Fibroblast of peridontal ligament (primary cell): ENCODE data around the gene VHLL.
"Not testable (repeated sequence)": the region's sequence is repeated elsewhere in the genome, so short reads cannot be mapped to it uniquely, and the experiment has no call there.

Experiments
- DNase-seq: peaks from one replicate; pipeline ENCODE4 v3.0.0-alpha.2; 2010; ENCODE audit errors: extremely low read depth

The VHLL gene

DNA sequence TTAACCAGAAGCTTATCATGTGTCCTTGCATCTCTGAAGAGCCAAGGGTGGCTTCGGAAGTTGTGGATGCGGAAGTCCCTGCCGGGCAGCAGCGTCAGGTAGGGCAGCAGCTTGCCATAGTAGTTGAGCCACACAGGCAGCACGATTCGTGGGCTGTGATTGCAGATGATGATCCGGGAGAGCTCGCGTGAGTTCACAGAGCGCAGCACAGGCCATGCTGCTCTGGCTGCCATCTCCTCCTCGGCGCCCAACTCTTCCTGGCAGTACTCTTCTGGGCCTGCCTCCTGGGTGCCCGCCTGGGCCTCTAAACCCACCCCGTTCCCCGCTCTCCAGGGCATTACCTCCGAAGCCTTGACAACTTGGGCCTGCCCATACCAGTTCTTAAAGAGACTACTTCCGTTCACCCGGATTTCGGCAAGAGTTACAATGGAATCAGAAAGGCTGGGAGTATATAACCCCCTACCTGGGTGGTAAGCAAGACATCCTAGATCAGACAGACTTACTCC lies at the start of gene VHLL:
VHLL (minus strand) TSS at position 456 of the 506 bp plus-strand sequence; CDS start at position 338, 118 bp downstream.
- no peak for DNase-seq

DNA sequence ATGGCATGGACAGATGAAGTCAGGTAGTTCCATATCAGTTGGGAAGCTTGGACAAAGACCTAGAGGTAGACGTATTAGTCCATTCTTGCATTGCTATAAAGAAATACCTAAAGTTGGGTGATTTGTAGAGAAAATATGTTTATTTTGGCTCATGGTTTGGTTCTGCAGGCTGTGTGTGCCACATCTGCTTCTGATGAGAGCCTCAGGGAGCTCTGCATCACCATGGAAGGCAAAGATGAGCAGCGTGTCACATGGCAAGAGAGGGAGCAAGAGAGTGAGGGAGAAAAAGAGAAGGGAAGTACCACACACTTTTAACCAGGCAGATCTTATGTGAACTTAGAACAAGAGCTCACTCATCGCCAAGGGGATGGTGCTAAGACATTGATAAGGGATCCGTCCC lies 48.2 kb upstream of the VHLL start:
- peak; percentile 92 for DNase-seq

DNA sequence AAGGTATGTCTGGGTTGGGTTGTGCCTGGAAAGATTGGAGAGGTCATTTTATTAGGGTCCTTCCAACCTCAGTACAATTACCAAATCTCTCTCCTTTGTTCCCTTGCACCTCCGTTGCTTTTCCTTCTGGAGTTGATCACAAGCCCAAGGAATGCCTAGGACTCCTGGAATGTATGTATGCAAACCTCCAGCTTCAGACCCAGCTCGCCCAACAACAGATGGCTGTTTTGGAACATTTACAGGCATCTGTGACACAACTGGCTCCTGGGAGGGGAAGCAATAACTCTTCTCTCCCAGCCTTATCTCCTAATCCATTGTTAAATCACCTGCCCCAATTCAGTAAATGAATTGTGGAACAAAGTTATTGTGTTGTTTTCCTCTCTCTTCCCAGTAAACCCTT lies 47.5 kb upstream of the VHLL start:
- peak; percentile 86 for DNase-seq

DNA sequence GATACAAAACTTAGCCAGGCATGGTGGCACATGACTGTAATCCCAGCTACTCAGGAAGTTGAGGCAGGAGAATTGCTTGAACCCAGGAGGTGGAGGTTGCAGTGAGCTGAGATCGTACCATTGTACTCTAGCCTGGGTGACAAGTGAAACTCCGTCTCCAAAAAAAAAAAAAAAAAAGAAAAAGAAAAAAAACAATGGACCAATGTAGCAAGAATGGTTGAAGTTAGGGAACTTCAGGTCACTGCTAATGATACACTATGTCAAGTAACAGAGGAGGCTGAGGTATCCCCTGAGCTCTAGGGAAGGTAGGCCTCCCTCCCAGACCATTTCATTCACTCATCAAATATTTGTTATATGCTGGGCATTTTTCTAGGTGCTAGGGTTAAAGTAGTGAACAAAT lies 46.9 kb upstream of the VHLL start:
- not testable (repeated sequence) for DNase-seq

DNA sequence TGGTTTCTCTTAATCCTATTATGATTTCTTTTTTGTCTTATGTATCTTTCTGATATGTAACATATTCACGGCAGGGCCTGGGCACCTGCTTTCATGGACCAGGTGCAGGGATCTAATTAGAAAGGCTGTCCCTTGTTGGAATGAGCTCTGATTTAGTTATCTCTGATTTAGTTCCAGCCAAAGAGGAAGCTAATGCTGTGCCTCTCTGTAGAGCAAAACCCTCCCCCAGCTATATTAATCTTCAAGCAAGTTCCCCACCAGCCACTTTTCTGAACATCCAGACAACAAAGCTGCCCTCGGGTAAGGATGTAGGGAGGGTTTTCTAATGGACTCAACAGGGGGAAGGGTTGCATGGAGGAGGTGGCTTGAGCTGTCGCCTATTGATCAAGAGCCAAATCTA lies 45.3 kb upstream of the VHLL start:
- DNase-seq = no peak

DNA sequence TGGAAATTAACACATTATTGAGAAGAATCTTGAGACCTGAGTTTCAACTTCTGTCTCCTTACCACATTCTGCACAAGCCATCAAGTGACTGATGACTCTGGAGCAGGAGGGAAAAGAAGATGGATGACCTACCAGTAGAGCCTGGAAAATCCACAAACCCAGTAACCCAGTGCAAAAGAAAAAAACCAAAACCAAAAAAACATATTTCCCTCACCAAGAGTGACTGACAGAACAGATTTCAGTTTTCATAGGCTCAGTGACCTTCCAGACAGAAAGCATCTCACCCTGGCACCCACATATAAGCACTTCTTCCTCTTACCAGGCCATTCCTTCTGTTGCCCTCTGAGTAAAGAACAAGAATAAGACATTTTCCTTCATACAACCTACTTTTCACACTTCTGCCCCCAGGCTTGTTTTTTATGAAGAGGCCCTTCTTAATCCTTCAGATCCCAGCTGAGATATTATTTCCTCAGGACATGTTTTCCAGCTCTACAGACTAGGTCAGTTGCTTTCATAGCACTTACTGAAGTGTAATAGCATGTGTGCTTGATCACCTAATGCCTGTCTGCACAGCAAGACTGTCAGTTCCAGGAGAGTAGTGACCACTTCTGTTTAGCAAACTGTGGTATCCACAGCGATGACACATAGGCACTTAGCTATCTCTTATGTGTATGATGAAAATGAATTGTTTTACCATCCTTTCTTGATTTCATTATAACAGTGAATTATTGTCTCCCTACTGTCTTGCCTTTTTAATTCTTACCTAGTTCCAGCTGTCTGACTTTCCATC lies 43.3 kb upstream of the VHLL start:
- DNase-seq = peak; percentile 40

DNA sequence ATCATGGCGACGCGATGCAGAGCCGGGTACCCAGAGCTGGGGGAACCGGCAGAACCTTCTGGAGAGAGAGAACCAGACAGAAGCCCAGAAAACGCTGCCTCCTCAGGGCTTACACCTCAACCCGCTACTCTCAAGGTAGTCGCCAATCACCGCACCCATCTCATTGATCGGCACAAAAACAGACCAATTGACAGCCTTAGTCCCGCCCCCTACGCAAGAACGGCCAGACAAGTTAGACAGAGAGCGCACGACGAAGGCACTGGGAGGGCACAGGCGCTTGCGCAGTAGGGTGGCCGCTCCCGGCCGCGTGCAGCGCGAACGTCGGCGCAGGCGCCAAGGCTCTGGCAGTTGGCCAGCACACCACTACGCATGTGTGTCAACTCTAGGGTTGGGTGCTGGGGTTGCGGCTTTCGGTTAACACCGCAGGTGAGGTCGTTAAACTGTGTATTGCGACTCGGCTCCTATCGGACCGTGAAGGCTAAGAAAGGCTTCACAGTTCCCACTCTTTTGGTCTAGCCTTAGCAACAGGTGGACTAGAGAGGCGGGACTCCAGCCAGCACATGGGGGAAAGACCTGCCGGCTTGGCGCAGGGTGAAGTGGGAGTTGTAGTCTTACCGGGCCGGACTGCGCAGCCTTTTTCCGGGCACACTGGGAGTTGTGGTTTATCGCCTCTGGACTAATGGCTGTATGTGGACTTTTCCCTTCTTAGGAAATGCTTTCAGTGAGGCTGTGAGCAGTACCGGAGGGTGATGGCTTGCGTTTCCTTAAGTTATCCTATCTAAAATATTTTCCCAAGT lies 39.3 kb upstream of the VHLL start, which contains the start of the genes CCT3 and TSACC:
CCT3 (minus strand) TSS at position 113 of the 797 bp plus-strand sequence; CDS start at position 5, 108 bp downstream.
TSACC (plus strand) TSS at position 347 of the 797 bp plus-strand sequence. CDS start 1,232 bp downstream, outside the sequence.
- peak; percentile 100 for DNase-seq

DNA sequence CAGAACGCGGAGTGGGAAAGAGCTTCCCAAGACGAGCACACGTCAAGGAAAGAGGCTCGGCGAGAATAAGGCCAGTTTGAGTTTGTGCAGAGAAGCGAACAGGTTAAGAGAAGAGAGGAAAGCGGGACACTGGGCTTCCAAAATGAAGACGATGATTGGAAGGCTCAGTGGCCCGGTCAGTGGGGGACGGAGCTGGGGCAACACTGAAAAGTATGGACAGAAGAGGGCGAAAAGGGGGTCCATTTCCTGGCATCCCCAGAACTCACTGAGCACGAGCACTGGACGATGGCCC lies 38.7 kb upstream of the VHLL start:
- no peak for DNase-seq

DNA sequence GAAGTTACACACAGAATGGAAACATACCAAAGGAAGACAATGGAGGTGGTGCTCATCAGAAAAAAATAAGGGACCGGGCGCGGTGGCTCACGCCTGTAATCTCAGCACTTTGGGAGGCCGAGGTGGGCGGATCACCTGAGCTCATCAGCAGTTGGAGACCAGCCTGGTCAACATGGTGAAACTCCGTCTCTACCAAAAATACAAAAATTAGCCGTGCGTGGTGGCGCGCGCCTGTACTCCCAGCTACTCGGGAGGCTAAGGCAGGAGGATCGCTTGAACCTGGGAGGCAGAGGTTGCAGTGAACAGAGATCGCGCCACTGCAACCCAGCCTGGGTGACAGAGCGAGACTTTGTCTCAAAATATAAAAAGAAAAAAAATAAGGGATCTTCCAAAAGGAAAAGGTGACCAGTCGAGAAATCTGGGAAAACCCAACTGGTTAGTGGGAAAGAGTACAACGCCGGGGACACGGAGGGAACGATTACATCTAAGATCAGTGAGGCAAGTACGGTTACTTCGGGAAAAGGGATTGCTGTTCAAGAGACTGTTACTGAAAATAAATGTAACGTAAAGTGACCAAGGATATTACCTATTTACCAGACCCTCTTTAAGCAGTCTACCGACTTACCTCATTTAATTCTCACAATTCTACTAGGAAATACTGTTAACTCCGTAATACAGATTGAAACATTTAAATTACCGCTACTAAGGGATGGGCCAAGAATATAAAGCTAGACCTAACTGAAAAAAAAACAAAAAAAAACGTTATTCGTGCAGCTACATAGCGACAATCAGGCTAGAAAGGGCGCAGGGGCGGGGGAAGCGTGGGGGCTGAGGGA lies 38.2 kb upstream of the VHLL start:
- peak; percentile 22 for DNase-seq

DNA sequence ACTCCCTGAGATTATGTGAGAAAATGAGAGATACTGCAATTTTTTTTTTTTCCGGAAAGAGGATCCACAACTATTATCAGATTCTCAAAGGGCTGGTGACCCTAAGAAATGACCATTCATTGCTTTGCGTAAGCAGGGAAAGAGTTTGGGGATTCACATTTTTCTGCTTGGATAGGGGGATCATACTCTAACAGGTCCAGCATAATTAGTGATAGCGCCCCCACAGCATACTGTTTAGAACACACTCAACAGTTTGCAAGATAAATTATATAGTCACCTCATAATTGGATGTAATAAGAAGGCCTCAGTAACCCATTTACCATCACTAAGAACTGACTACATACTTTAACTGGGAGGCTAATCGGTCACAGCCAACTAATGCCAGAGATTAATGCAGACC lies 37.1 kb upstream of the VHLL start:
- DNase-seq = no peak

DNA sequence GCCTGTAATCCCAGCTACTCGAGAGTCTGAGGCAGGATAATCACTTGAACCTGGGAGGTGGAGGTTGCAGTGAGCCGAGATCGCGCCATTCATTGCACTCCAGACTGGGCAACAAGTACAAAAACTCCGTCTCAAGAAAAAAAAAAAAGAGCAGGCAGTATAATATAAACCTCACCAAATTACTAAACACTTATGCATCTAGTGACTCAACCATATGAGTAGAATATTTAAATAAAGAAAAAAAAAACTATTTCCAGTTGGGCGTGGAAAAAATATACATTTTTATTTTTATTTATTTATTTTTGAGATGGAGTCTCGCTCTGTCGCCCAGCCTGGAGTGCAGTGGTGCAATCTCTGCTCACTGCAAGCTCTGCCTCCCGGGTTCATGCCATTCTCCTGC lies 24.1 kb upstream of the VHLL start:
- DNase-seq = peak; percentile 41

DNA sequence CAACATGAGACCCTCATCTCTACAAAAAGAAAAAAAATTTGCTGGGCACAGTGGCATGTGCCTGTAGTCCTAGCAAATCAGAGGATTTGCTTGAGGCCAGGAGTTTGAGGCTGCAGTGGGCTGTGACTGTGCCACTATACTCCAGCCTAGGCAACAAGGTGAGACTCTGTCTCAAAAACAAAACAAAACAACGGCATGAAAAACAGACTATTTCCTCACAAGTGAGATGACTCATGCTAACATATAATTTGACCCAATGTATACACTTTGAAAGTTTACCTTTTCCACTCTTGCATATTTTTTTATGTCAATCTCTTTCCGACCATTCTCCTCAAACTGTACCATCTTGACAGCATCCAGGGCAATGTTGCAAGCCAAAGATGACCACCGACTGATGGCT lies 21.5 kb upstream of the VHLL start:
- DNase-seq = no peak

DNA sequence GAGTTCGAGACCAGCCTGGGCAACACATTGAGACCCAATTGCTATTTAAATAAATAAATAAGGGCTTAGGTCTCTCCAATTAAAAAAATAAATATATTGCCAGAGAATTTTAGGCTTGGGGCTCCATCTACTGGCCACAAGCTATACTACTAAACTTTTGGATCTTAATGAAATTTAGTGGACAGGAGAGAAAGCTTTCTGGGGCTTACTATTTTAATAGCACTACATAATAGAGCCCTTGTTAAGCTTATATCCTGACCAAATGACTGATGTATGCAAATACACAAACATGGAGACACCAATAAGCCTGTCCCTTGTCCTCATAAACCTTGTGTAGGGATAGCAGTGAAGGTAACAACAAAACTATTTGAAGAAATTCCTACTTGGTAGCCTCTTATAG lies 20.6 kb upstream of the VHLL start:
- peak; percentile 63 for DNase-seq

DNA sequence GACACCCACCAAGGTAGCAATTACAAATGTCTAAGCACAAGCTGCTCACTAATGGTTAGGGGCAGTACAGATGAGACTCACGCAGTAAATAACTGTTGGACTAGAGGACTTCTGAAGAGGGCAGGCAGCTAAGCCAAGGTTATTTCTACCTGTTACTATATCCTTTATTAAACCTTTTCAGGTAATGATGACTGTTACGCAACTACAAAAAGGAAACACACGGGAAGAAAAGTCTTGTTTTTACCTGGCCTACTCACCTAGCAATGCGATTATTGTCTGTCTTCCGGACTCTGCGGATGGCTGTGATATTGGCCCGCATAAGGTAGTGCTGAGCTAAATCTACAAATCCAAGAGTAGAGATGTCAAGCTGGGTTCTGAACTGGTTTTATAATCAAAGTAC lies 17.8 kb upstream of the VHLL start:
- no peak for DNase-seq

DNA sequence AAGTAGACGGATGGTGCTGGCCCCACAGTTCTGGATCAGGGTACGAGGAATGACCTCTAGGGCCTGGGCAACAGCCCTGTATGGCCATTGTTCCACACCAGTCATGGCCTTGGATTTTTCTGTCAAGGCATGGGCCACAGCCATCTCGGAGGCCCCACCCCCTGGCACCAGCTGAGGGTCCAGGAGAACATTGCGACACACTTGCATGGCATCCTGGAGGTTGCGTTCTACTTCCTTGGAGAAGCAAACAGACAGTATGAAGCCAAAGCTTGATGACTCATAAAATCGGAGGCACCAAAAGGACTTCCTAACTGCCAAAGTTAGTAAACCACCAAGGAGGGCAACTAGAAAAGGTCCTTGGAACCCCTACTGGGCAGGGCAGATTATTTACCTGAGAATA lies 11.9 kb upstream of the VHLL start:
- DNase-seq = peak; percentile 59

DNA sequence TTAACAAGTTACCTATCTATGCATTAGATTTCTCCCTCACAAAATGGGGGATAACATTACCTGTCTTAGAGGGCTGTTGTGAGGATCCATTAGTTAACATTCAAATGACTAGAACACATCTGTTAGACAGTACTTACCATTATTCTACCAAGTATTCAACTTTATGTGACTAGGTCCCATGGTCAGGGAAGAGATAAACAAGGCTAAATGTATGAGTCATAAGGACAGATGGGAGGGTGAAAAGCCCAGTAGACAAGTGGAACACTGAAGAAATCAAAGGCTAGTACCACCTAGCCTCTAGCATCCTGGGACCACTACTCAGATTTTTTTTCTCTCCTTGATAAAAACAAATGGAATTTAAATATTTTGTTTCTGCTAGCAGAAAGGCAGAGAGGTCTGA lies 9.0 kb upstream of the VHLL start:
- DNase-seq = peak; percentile 67

DNA sequence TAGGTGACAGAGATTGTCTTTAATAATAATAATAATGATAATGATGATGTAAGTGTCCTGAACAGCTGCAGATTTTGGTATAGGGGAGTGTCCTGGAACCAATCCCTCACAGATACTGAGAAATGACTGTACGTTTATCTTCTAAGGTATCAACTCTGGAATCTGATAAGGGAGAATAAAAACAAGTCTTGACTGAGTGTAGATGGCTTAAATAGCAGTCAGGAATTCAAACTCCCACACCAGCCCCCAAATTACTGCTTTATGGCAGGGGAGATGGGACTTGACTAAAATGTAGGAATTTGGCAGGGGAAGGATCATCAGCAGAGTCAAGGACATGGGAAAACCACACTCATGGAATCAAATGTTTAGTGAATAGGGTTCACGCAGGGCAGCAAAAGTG lies 6.1 kb upstream of the VHLL start:
- DNase-seq = no peak

DNA sequence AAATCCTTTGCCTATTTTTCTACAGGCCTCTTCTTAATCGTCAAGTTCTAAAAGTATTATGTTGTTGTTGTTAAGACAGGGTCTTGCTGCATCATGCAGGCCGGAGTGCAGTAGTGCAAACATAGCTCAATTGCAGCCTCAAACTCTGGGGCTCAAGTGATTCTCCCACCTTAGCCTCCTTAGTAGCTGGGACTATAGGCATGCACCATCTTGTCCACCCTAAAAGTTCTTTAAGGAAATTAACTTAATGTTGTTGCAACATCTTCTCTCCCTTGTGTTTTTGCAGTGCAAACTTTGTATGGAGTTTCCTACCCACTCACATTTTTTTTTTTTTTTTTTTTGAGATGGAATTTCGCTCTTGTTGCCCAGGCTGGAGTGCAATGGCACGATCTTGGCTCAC lies 4.1 kb upstream of the VHLL start:
- no peak for DNase-seq

DNA sequence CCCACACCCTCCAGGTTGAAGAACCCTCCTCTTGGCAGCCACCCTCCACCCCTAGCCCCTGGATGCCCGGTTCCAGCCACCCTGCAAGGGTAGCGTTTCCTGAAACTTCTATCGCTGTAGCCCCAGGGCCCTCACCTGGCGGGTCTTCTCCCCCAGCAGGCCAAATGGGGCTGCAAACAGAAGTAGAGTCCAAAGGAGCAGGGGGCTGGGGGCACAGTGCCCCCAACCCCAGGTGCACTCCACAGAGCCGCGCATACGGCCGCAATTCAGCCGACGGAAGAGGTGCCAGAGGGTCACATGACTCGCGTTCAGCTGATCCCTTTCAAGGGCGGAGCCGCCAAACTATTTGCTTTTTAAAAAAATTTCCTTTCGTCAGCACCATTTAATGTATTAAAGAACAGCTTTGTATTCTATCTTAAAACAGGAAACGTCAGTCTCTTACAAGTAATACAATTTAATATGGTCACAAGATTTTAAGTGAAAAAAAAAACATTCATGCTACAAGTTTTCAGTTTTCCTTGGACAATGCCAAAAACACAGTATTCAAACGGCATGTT lies 3.6 kb downstream of the VHLL start, which contains the start of gene GLMP:
GLMP (minus strand) TSS at position 289 of the 557 bp plus-strand sequence; CDS start at position 255, 34 bp downstream.
- peak; percentile 75 for DNase-seq

DNA sequence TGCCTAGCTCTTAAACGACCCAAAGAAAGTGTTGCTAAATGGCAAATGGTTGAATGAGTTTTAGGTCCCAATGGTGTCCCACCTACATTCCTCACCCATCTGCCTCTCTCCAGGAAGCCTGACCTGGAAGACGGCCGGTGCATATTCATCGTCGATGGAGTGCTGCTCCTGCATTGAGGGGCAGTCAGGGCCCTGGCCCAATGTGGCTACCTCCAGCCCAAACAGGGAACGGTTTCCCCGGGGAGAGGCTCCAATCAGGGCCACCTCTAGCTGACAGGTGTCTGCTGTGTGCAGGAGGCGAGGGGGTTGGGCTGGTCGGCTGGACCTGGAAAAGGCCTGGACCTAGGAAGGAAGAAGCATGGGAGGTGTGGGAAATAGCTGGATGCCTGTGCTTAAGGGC lies 5.2 kb downstream of the VHLL start:
- DNase-seq = no peak

DNA sequence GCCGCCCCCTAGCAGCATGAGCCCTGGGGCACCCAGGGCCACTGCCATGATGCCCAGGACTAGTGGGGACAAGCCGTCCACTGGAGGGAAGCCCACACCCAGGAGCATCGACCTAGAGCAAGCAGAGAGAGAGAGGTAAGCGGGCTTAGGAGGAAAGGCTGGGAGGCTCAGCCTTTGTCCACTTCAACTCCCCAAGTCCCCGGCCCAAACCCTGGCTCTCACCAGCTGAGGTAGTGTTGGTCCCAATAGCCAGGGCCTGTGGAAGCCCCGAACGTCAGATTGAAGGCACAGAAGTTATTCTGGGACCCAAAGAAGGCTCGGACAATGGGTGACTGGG lies 6.0 kb downstream of the VHLL start:
- no peak for DNase-seq
